RWPE1 (cell line): ENCODE data around the gene ZC3H6.
"Not testable (repeated sequence)": the region's sequence is repeated elsewhere in the genome, so short reads cannot be mapped to it uniquely, and the experiment has no call there.

ENCODE experiments used
- CTCF ChIA-PET: fragments of 350-600 bp; sonication (Branson Sonifier 250); formaldehyde crosslinking; extraction: SDS; loops from one replicate; lab custom pipeline; 2021; lab: Yijun Ruan, JAX
- POLR2A ChIA-PET: fragments of 400-600 bp; formaldehyde crosslinking; extraction: SDS; loops from one replicate; lab custom pipeline; 2020; ENCODE audit warnings: antibody characterized with exemption; ENCODE audit not compliant: low non-redundant PET; lab: Yijun Ruan, JAX
- DNase-seq: peaks from one replicate; pipeline ENCODE4 v3.0.0; 2012; ENCODE audit warnings: low spot score
- H3K27ac ChIP-seq: fragments of 450-650 bp; 2 replicates; pipeline ENCODE4 v1.5.1; 2017
- CTCF ChIP-seq: fragments of 450-650 bp; conservative IDR thresholded peaks from 2 replicates; pipeline ENCODE4 v1.5.1; 2017; ENCODE audit warnings: low read depth, mild to moderate bottlenecking

ZC3H6 gene

GRCh38 chr2:112272669-112273068 lies 2.7 kb upstream of the ZC3H6 start:
- DNase-seq = no peak
- CTCF ChIA-PET = interaction anchor here (0.8 kb wide), 1 partner anchor 13 kb away, joined by 5 read pairs; no protein-coding TSS in a partner anchor
- POLR2A ChIA-PET = no interaction called here

GRCh38 chr2:112273349-112273748 lies 2.0 kb upstream of the ZC3H6 start:
- POLR2A ChIA-PET = no interaction called here
- CTCF ChIA-PET = no interaction called here
- TF ChIP-seq CTCF = no peak

More at GRCh38 chr2:112272669-112273068, 2.7 kb upstream of the ZC3H6 start:
- no peak for TF ChIP-seq CTCF
- H3K27ac ChIP-seq = no peak overlapping the region

GRCh38 chr2:112275887-112276773 lies 733 bp downstream of the ZC3H6 start:
- ChIA-PET CTCF (interaction anchor here (0.6 kb wide), 1 partner anchor 418 kb away, joined by 3 read pairs; no protein-coding TSS in a partner anchor), POLR2A (no interaction called here)
- no peak for TF ChIP-seq CTCF
- H3K27ac ChIP-seq = peak overlapping the region; percentile 98
- peak; percentile 59 for DNase-seq

More at GRCh38 chr2:112273349-112273748, 2.0 kb upstream of the ZC3H6 start:
- no peak for DNase-seq
- H3K27ac ChIP-seq = no peak overlapping the region

GRCh38 chr2:112276954-112277353 lies 1.6 kb downstream of the ZC3H6 start:
- POLR2A ChIA-PET = no interaction called here
- no peak for DNase-seq
- CTCF ChIA-PET = interaction anchor here (0.6 kb wide), 1 partner anchor 419 kb away, joined by 3 read pairs; no protein-coding TSS in a partner anchor
- no peak for TF ChIP-seq CTCF
- no peak overlapping the region for H3K27ac ChIP-seq

- POLR2A ChIA-PET = no interaction called here
These were observed 2.3 kb downstream of the ZC3H6 start for GRCh38 chr2:112277596-112278220.

GRCh38 chr2:112282066-112282465 lies 6.7 kb downstream of the ZC3H6 start:
- DNase-seq, H3K27ac ChIP-seq, POLR2A ChIA-PET, CTCF ChIA-PET: not testable (repeated sequence)

More at GRCh38 chr2:112277596-112278220, 2.3 kb downstream of the ZC3H6 start:
- no peak for TF ChIP-seq CTCF
- DNase-seq = no peak
- H3K27ac ChIP-seq = no peak overlapping the region
- CTCF ChIA-PET = interaction anchor here (0.6 kb wide), 1 partner anchor 349 kb away, joined by 4 read pairs; no protein-coding TSS in a partner anchor

- CTCF ChIA-PET, DNase-seq, POLR2A ChIA-PET, H3K27ac ChIP-seq: not testable (repeated sequence)
These were observed 8.1 kb downstream of the ZC3H6 start for GRCh38 chr2:112283535-112283934.
